HCT116 (cell line): ENCODE results near the gene FRMPD4. TPM values are rescaled to one million over a fixed set of nuclear protein-coding genes. Genes with fewer than 3 reads are reported as not detected.

ENCODE experiments used
- ATAC-seq: fragments of 200-7000 bp; cut with Tn5 transposase; 2 replicates; pipeline ENCODE4 v1.9.1; 2020; ENCODE audit warnings: mild to moderate bottlenecking, moderate library complexity
- BruUV-seq: library from RNA; stranded (reverse); fragments of 400-500 nt; replicated peaks from 2 replicates; lab custom pipeline; 2021; lab: Mats Ljungman, UMichigan
- CTCF ChIA-PET: fragments of 300-600 bp; sonication (Branson Sonifier 250); formaldehyde crosslinking; loops from one replicate; lab custom pipeline; 2021; ENCODE audit warnings: antibody characterized with exemption; lab: Charles Lee
- POLR2A ChIA-PET: fragments of 300-600, 350-600 bp; sonication (Branson Sonifier 250); formaldehyde crosslinking; loops from one replicate; lab custom pipeline; 2021; ENCODE audit warnings: antibody characterized with exemption; lab: Charles Lee
- RAD21 ChIA-PET, 2 experiments: fragments of 300-600 bp; sonication (Branson Sonifier 250); formaldehyde crosslinking; loops; one replicate each; lab custom pipeline; 2023; ENCODE audit warnings: low total read pairs in 2 of 2; ENCODE audit not compliant: uncharacterized antibody in 2 of 2, unreplicated experiment in 2 of 2, low non-redundant PET in 1 of 2; lab: Charles Lee
- DNase-seq: peaks from one replicate; pipeline ENCODE4 v3.0.0-alpha.2; 2010; ENCODE audit warnings: low read depth, low spot score
- H2AFZ ChIP-seq: fragments of 200-600 bp; shearing (Covaris generic), sonication (generic); 2 replicates; pipeline ENCODE4 v1.6.1; 2017; ENCODE audit warnings: low read depth, mixed run types, mixed read lengths, antibody characterized with exemption, low read length; ENCODE audit not compliant: poor library complexity, severe bottlenecking
- H3K27ac ChIP-seq: 2 replicates; pipeline ENCODE4 v1.5.1; 2012; ENCODE audit warnings: low read depth, low read length
- H3K27me3 ChIP-seq: fragments of 200-600 bp; sonication (generic); 2 replicates; pipeline ENCODE4 v1.6.1; 2016; ENCODE audit warnings: mixed run types, low read length, mixed read lengths; ENCODE audit not compliant: insufficient read depth
- H3K36me3 ChIP-seq, 2 experiments: fragments of 200-500 bp in 1 of 2; fragments of 200-600 bp in 1 of 2; sonication (Bioruptor generic) in 1 of 2; sonication (generic) in 1 of 2; 2 replicates each; pipeline versions ENCODE4 v1.5.1 to v1.6.1; 2014 to 2016; ENCODE audit warnings: low read length in 2 of 2, inconsistent platforms in 1 of 2, mixed read lengths in 1 of 2, mixed run types in 1 of 2; ENCODE audit not compliant: insufficient read depth in 2 of 2, control insufficient read depth in 1 of 2
- H3K4me1 ChIP-seq, 2 experiments: fragments of 200-600 bp in 1 of 2; sonication (generic) in 1 of 2; 2 replicates each; pipeline versions ENCODE4 v1.5.1 to v1.6.1; 2012 to 2017; ENCODE audit warnings: low read length in 2 of 2, inconsistent platforms in 1 of 2, mild to moderate bottlenecking in 1 of 2, mixed read lengths in 1 of 2, mixed run types in 1 of 2, moderate library complexity in 1 of 2; ENCODE audit not compliant: insufficient read depth in 2 of 2, control insufficient read depth in 1 of 2
- H3K4me2 ChIP-seq: fragments of 200-600 bp; sonication (generic); 2 replicates; pipeline ENCODE4 v1.6.1; 2017; ENCODE audit warnings: mixed run types, low read length, mixed read lengths
- H3K4me3 ChIP-seq, 2 experiments: fragments of 200-600 bp in 1 of 2; sonication (generic) in 1 of 2; replicated peaks in 1 of 2; 2 replicates each; pipeline ENCODE4 v1.5.1; 2011 to 2016; ENCODE audit warnings: low read length in 2 of 2, control low read depth in 1 of 2, low read depth in 1 of 2, mild to moderate bottlenecking in 1 of 2, mixed read lengths in 1 of 2, mixed run types in 1 of 2
- H3K79me2 ChIP-seq: fragments of 200-600 bp; sonication (generic); 2 replicates; pipeline ENCODE4 v1.6.1; 2017; ENCODE audit warnings: mild to moderate bottlenecking, mixed run types, low read length, moderate library complexity, mixed read lengths; ENCODE audit not compliant: insufficient read depth
- H3K9ac ChIP-seq: fragments of 200-600 bp; sonication (generic); 2 replicates; pipeline ENCODE4 v1.6.1; 2016; ENCODE audit warnings: low read length, mixed read lengths
- H3K9me2 ChIP-seq: fragments of 200-600 bp; sonication (generic), shearing (Covaris generic); 2 replicates; pipeline ENCODE4 v1.6.1; 2017; ENCODE audit warnings: mixed run types, mild to moderate bottlenecking, moderate library complexity; ENCODE audit not compliant: insufficient read depth
- H3K9me3 ChIP-seq, 2 experiments: fragments of 200-500 bp in 1 of 2; fragments of 200-600 bp in 1 of 2; sonication (Bioruptor generic) in 1 of 2; sonication (generic) in 1 of 2; 2 replicates each; pipeline ENCODE4 v1.6.1; 2014 to 2017; ENCODE audit warnings: low read length in 2 of 2, mixed read lengths in 2 of 2, inconsistent platforms in 1 of 2, low read depth in 1 of 2, mild to moderate bottlenecking in 1 of 2, mixed run types in 1 of 2, moderate library complexity in 1 of 2; ENCODE audit not compliant: control insufficient read depth in 1 of 2, insufficient read depth in 1 of 2
- H4K20me1 ChIP-seq: fragments of 200-600 bp; sonication (generic), shearing (Covaris generic); 2 replicates; pipeline ENCODE4 v1.6.1; 2017; ENCODE audit warnings: mixed run types, mild to moderate bottlenecking, moderate library complexity; ENCODE audit not compliant: insufficient read depth
- CBX3 ChIP-seq: IDR thresholded peaks from 2 replicates; pipeline ENCODE4 v1.6.1; 2012; ENCODE audit warnings: low read depth
- EGR1 ChIP-seq: IDR thresholded peaks from 2 replicates; pipeline ENCODE4 v1.6.1; 2012; ENCODE audit warnings: low read depth
- ELF1 ChIP-seq: IDR thresholded peaks from 2 replicates; pipeline ENCODE4 v1.6.1; 2012; ENCODE audit warnings: low read depth, borderline replicate concordance
- EZH2phosphoT487 ChIP-seq: fragments of 200-600 bp; IDR thresholded peaks from 2 replicates; pipeline ENCODE4 v1.6.1; 2018; ENCODE audit warnings: antibody characterized with exemption, borderline replicate concordance
- FOSL1 ChIP-seq: IDR thresholded peaks from 2 replicates; pipeline ENCODE4 v1.6.1; 2012; ENCODE audit warnings: low read depth
- JUND ChIP-seq: IDR thresholded peaks from 2 replicates; pipeline ENCODE4 v1.6.1; 2012
- POLR2A ChIP-seq: IDR thresholded peaks from 2 replicates; pipeline ENCODE4 v1.7.0; 2011; ENCODE audit warnings: borderline replicate concordance; ENCODE audit not compliant: insufficient read depth, insufficient read length; ENCODE audit errors: extremely low read depth
- POLR2AphosphoS5 ChIP-seq: IDR thresholded peaks from 2 replicates; pipeline ENCODE4 v1.6.1; 2011; ENCODE audit warnings: mild to moderate bottlenecking, low read depth, low read length, moderate library complexity
- RAD21 ChIP-seq: IDR thresholded peaks from 2 replicates; pipeline ENCODE4 v1.6.1; 2012; ENCODE audit warnings: low read depth, mild to moderate bottlenecking
- SIN3A ChIP-seq: IDR thresholded peaks from 2 replicates; pipeline ENCODE4 v1.6.1; 2012; ENCODE audit warnings: low read depth
- SP1 ChIP-seq: IDR thresholded peaks from 2 replicates; pipeline ENCODE4 v1.6.1; 2012; ENCODE audit warnings: low read depth
- TCF7L2 ChIP-seq: IDR thresholded peaks from 2 replicates; pipeline ENCODE4 v1.7.0; 2011; ENCODE audit warnings: borderline replicate concordance, inconsistent platforms; ENCODE audit not compliant: insufficient read depth, insufficient read length; ENCODE audit errors: extremely low read depth
- ZFX ChIP-seq: fragments of 450-650 bp; IDR thresholded peaks from 2 replicates; pipeline ENCODE4 v1.6.1; 2017
- ZNF274 ChIP-seq: fragments of 200-500 bp; sonication (Bioruptor generic); IDR thresholded peaks from 2 replicates; pipeline ENCODE4 v1.6.1; 2014; ENCODE audit warnings: mild to moderate bottlenecking, low read depth, low read length, inconsistent platforms
- intact Hi-C: fragments of 100-400 bp; cut with micrococcal nuclease; formaldehyde crosslinking; loops from 2 replicates; pipeline ENCODE4 v1.10.0; 2022
- total RNA-seq: library from RNA; stranded (reverse); gene quantifications from one replicate; pipeline ENCODE4 v1.2.1, GENCODE V29; 2021; ENCODE audit not compliant: unreplicated experiment
- TF ChIP-seq, protein P1 (sequence below): IDR thresholded peaks from 2 replicates; pipeline ENCODE4 v1.6.1; 2012
- TF ChIP-seq, protein P2 (sequence below), 3 experiments: fragments of 200-600 bp in 1 of 3; sonication (generic) in 1 of 3; IDR thresholded peaks in 2 of 3; conservative IDR thresholded peaks in 1 of 3; 2 replicates each; pipeline ENCODE4 v1.5.1; 2012 to 2017; ENCODE audit warnings: low read depth in 2 of 3, low read length in 2 of 3, antibody characterized with exemption in 1 of 3, borderline replicate concordance in 1 of 3, control low read depth in 1 of 3, mild to moderate bottlenecking in 1 of 3, mixed read lengths in 1 of 3, mixed run types in 1 of 3, moderate library complexity in 1 of 3; ENCODE audit not compliant: insufficient read depth in 1 of 3

FRMPD4 gene
- total RNA-seq, 1 experiment from 2014 or later, result not detected

DNA sequence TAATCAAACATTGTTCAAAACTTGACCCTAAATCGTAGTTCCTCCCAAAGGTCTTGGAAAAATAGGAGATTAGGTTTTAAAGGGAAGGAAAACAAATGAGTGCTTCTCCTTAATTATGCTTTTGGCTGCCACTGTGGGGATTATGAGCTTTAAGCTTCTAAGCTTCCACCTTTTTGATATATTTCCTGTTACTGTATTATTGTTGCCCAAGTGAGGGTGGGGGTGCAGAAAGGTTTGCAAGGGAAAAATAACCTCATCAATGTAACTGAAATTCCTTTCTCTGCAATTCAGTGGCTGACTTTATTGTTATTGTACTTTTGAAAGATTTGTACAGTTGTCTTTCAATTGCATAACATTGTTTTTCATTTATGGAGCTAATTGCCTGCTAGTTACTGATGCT lies 285.1 kb downstream of the FRMPD4 start:
- Histone ChIP-seq H3K9ac (no peak overlapping the region), H3K27ac (no peak overlapping the region), H3K9me3 (no peaks in the 10 kb centered on the region), H3K4me3 (no peak overlapping the region), H2AFZ (no peak overlapping the region), H3K9me2 (no peaks in the 10 kb centered on the region), H3K4me2 (no peak overlapping the region), H4K20me1 (no peaks in the 10 kb centered on the region), H3K36me3 (no peaks in the 10 kb centered on the region), H3K27me3 (no peaks in the 10 kb centered on the region), H3K79me2 (no peaks in the 10 kb centered on the region), H3K4me1 (no peaks in the 10 kb centered on the region)
- POLR2A ChIA-PET, result no interaction called here
- intact Hi-C loops, result no loop called here
- ATAC-seq (no peak), DNase-seq (no peak)
- RAD21 ChIA-PET, result no interaction called here
- TF ChIP-seq CBX3 (no peak), RAD21 (no peak), POLR2A (no peak), SP1 (no peak), ZFX (no peak), ELF1 (no peak), FOSL1 (no peak), JUND (no peak), EGR1 (no peak), TCF7L2 (no peak), SIN3A (no peak), POLR2AphosphoS5 (no peak), EZH2phosphoT487 (no peak), ZNF274 (no peak)
- TF ChIP-seq, protein P1, sequence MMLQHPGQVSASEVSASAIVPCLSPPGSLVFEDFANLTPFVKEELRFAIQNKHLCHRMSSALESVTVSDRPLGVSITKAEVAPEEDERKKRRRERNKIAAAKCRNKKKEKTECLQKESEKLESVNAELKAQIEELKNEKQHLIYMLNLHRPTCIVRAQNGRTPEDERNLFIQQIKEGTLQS, result no peak
- TF ChIP-seq, protein P2, sequence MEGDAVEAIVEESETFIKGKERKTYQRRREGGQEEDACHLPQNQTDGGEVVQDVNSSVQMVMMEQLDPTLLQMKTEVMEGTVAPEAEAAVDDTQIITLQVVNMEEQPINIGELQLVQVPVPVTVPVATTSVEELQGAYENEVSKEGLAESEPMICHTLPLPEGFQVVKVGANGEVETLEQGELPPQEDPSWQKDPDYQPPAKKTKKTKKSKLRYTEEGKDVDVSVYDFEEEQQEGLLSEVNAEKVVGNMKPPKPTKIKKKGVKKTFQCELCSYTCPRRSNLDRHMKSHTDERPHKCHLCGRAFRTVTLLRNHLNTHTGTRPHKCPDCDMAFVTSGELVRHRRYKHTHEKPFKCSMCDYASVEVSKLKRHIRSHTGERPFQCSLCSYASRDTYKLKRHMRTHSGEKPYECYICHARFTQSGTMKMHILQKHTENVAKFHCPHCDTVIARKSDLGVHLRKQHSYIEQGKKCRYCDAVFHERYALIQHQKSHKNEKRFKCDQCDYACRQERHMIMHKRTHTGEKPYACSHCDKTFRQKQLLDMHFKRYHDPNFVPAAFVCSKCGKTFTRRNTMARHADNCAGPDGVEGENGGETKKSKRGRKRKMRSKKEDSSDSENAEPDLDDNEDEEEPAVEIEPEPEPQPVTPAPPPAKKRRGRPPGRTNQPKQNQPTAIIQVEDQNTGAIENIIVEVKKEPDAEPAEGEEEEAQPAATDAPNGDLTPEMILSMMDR (IDR thresholded peaks at IDR 0.05 in 2 of 3, conservative IDR thresholded peaks at IDR 0.05 in 1 of 3; ENCODE audit: borderline replicate concordance in 1 of 3, insufficient read depth in 1 of 3, low read depth in 2 of 3, low read length in 2 of 3), result no peak
- CTCF ChIA-PET, result no interaction called here
- no TSS peak for BruUV-seq
